Chondrocyte (in vitro differentiated cells): ENCODE results near the gene CADM1. TPM values are rescaled to one million over a fixed set of nuclear protein-coding genes. Genes with fewer than 3 reads are reported as not detected.

Experiments
- DNase-seq: peaks from one replicate; pipeline ENCODE4 v3.0.0; 2021; ENCODE audit warnings: mixed read lengths, low spot score
- H3K27ac Mint-ChIP-seq: one replicate; pipeline ENCODE4 v1.8.0; 2021; ENCODE audit warnings: mild to moderate bottlenecking, moderate library complexity, mixed read lengths; ENCODE audit not compliant: unreplicated experiment
- H3K27me3 Mint-ChIP-seq: 2 replicates; pipeline ENCODE4 v1.8.0; 2021; ENCODE audit warnings: low read depth, mixed read lengths
- H3K36me3 Mint-ChIP-seq: 2 replicates; pipeline ENCODE4 v1.8.0; 2021; ENCODE audit warnings: low read depth, mixed read lengths
- H3K4me1 Mint-ChIP-seq: 2 replicates; pipeline ENCODE4 v1.8.0; 2021; ENCODE audit warnings: low read depth, mild to moderate bottlenecking, mixed read lengths
- H3K4me3 Mint-ChIP-seq: one replicate; pipeline ENCODE4 v1.8.0; 2021; ENCODE audit warnings: mild to moderate bottlenecking, moderate library complexity, mixed read lengths; ENCODE audit not compliant: unreplicated experiment
- H3K9me3 Mint-ChIP-seq: 2 replicates; pipeline ENCODE4 v1.8.0; 2021; ENCODE audit warnings: low read depth, mixed read lengths
- CTCF ChIP-seq: fragments of 200-600 bp; sonication (generic); IDR thresholded peaks from 2 replicates; pipeline ENCODE4 v1.5.0; 2021; ENCODE audit warnings: antibody characterized with exemption, mild to moderate bottlenecking, moderate library complexity
- total RNA-seq: library from RNA; stranded (reverse); gene quantifications from 3 replicates; pipeline ENCODE4 v1.2.1, GENCODE V29; 2021

The CADM1 gene
- total RNA-seq, 1 donor from 2014 or later, result 29.0 TPM

- TF ChIP-seq CTCF, result no peak
- no peak overlapping the region for H3K4me3 Mint-ChIP-seq
- no peak overlapping the region for H3K27ac Mint-ChIP-seq
- no peak for DNase-seq
- peaks cover 2% of the 10 kb centered on the region for H3K4me1 Mint-ChIP-seq
- H3K9me3 Mint-ChIP-seq, result no peaks in the 10 kb centered on the region
- no peaks in the 10 kb centered on the region for H3K36me3 Mint-ChIP-seq
- H3K27me3 Mint-ChIP-seq, result no peaks in the 10 kb centered on the region
These were observed 229.2 kb downstream of the CADM1 start for GRCh38 chr11:115275045-115275444.

- no peak for DNase-seq
- H3K9me3 Mint-ChIP-seq, result no peaks in the 10 kb centered on the region
- no peaks in the 10 kb centered on the region for H3K4me1 Mint-ChIP-seq
- no peaks in the 10 kb centered on the region for H3K27me3 Mint-ChIP-seq
- TF ChIP-seq CTCF, result no peak
- no peaks in the 10 kb centered on the region for H3K36me3 Mint-ChIP-seq
- no peak overlapping the region for H3K27ac Mint-ChIP-seq
- H3K4me3 Mint-ChIP-seq, result no peak overlapping the region
These were observed 231.3 kb downstream of the CADM1 start for GRCh38 chr11:115272925-115273324.

- Mint-ChIP-seq H3K36me3 (no peaks in the 10 kb centered on the region), H3K4me3 (no peak overlapping the region), H3K9me3 (no peaks in the 10 kb centered on the region), H3K4me1 (peaks cover 11% of the 10 kb centered on the region), H3K27ac (no peak overlapping the region), H3K27me3 (no peaks in the 10 kb centered on the region)
- DNase-seq, result no peak
- no peak for TF ChIP-seq CTCF
These were observed 232.6 kb downstream of the CADM1 start for GRCh38 chr11:115271643-115272042.

GRCh38 chr11:115269191-115269950 lies 234.8 kb downstream of the CADM1 start:
- no peak for DNase-seq
- H3K4me3 Mint-ChIP-seq, result no peak overlapping the region
- no peak for TF ChIP-seq CTCF
- peaks cover 11% of the 10 kb centered on the region for H3K4me1 Mint-ChIP-seq
- no peaks in the 10 kb centered on the region for H3K9me3 Mint-ChIP-seq
- no peaks in the 10 kb centered on the region for H3K27me3 Mint-ChIP-seq
- H3K36me3 Mint-ChIP-seq, result no peaks in the 10 kb centered on the region
- H3K27ac Mint-ChIP-seq, result no peak overlapping the region

GRCh38 chr11:115267871-115268270 lies 236.3 kb downstream of the CADM1 start:
- Mint-ChIP-seq H3K27ac (no peak overlapping the region), H3K27me3 (no peaks in the 10 kb centered on the region), H3K4me3 (no peak overlapping the region), H3K36me3 (no peaks in the 10 kb centered on the region), H3K4me1 (peaks cover 11% of the 10 kb centered on the region), H3K9me3 (no peaks in the 10 kb centered on the region)
- DNase-seq, result no peak
- TF ChIP-seq CTCF, result no peak
